Measurements from ENCODE around the gene IRF2BP1. TPM values are rescaled to one million over a fixed set of nuclear protein-coding genes. Genes with fewer than 3 reads are reported as not detected.
A peak's percentile ranks its signal among the peaks of the same experiment; 100 is the strongest.

The IRF2BP1 gene
- total RNA-seq, 2 donors from 2014 or later, result 25.0 to 25.5 TPM

DNA sequence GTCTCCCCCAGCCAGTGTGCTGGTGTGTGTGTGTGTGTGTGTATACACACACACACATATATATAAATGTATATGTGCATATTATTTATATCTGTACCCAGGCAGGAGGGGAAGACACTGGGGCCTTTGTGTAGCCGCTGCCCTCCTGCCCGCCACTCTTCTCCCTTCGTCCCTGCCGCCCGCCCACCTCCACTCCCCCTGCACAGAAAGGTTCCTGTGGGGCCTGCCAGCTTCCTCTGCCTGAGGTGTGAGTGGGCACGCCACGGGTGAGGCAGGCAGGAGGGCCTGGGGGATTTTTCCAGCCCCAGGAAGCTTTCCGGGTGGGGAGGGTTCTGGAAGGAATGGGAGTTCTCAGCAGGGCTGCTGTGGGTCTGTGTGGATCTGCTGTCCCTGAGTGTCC is 6.9 kb downstream of the IRF2BP1 start:
- Histone ChIP-seq H3K4me1 (ENCODE audit: control insufficient read depth in 1 of 2, low read depth in 2 of 2) (peaks cover 18 to 25% of the 10 kb centered on the region in 2 donors), H3K9me3 (no peaks in the 10 kb centered on the region), H3K4me3 (no peak overlapping the region), H3K27me3 (replicated peaks; ENCODE audit: insufficient read depth) (no peaks in the 10 kb centered on the region), H3K27ac (no peak overlapping the region), H3K36me3 (peaks cover 5% of the 10 kb centered on the region)
- DNase-seq (ENCODE audit: low spot score), result no peak
- TF ChIP-seq, protein P1, sequence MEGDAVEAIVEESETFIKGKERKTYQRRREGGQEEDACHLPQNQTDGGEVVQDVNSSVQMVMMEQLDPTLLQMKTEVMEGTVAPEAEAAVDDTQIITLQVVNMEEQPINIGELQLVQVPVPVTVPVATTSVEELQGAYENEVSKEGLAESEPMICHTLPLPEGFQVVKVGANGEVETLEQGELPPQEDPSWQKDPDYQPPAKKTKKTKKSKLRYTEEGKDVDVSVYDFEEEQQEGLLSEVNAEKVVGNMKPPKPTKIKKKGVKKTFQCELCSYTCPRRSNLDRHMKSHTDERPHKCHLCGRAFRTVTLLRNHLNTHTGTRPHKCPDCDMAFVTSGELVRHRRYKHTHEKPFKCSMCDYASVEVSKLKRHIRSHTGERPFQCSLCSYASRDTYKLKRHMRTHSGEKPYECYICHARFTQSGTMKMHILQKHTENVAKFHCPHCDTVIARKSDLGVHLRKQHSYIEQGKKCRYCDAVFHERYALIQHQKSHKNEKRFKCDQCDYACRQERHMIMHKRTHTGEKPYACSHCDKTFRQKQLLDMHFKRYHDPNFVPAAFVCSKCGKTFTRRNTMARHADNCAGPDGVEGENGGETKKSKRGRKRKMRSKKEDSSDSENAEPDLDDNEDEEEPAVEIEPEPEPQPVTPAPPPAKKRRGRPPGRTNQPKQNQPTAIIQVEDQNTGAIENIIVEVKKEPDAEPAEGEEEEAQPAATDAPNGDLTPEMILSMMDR (IDR thresholded peaks at IDR 0.05), result no peak
- no peak for ATAC-seq (ENCODE audit: insufficient number of reproducible peaks, low FRiP score, low read depth)

DNA sequence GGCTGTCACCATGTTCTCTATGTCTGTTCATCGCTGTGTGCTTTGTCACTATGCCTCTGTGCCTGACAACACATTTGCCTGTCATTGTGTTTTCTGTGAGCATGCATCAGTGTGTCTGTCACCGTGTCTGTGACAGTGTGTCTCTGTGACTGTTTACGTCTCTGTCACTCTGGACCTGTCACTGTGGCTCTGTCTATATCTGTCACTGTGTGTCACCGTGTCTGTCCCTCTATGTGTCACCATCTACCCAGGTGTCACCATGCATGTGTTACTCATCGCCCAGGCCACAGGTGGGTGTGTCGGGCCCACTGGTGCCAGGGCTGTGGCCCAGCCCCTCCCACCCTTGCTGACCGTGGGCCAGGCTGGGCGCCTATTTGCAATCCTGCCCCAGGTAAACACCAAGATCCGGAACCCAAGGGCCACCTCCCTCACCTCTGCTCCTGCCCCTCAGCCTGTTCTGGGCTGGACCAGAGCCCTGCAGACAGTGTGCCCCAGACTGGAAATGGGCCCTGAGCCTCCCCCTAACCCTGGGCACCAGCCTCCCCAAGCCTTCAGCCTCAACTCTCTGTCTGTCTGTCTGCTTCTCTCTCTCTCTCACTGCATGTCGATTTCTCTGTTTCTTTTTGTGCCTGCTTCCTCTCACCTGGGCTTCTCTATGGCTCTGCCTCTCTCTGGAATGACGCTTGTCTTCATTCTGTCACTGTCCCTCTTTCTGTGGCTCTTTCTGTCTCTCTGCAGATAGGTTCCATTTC is 7.7 kb downstream of the IRF2BP1 start:
- TF ChIP-seq, protein P1 (IDR thresholded peaks at IDR 0.05), result no peak
- Histone ChIP-seq H3K4me1 (ENCODE audit: control insufficient read depth in 1 of 2, low read depth in 2 of 2) (peaks cover 12 to 18% of the 10 kb centered on the region in 2 donors), H3K27me3 (replicated peaks; ENCODE audit: insufficient read depth) (no peaks in the 10 kb centered on the region), H3K36me3 (no peaks in the 10 kb centered on the region), H3K9me3 (no peaks in the 10 kb centered on the region), H3K27ac (no peak overlapping the region), H3K4me3 (no peak overlapping the region)
- no peak for ATAC-seq (ENCODE audit: insufficient number of reproducible peaks, low FRiP score, low read depth)
- no peak for DNase-seq (ENCODE audit: low spot score)

DNA sequence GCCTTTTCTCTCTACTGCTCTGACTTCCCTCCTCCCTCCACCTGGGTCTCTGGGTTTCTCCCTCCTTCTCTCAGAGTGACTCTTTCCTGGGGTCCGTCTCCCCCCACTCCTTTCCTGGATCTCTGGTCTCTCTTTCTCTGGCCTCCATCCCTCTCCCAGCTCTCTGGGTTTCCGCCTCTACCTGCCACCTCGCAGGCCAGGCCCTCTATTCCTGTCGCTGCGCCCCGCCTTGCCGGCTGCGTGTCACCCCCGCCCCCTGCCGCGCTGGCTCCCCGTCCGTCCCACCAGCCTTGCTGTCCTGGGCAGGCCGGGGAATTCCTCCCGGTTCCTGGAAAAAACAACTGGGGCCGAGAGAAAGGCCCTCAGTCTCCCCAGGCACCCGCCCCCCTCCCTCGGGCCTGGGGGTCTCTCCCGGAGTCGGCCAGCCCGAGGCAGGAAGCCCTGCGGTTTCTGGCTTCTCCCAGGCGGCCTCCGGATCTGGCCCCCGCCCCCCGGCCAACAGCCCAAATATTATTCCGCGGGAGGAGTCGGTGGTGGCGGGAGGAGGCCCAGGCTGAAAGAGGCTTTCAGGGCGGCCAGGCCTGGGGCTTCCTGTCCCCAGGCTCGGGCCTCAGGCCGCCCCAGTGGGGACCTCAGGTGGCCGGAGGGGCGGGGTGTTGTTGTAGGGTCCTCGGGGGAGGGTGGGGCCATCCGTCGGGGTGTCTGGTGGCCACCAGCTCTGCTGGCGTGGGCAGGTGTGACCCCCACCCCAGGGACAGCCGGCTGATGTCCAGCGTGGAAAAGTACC is 9.3 kb downstream of the IRF2BP1 start:
- peaks cover 5 to 9% of the 10 kb centered on the region in 2 donors for H3K4me1 ChIP-seq (ENCODE audit: control insufficient read depth in 1 of 2, low read depth in 2 of 2)
- DNase-seq (ENCODE audit: low spot score) (no peak), ATAC-seq (ENCODE audit: insufficient number of reproducible peaks, low FRiP score, low read depth) (no peak)
- TF ChIP-seq, protein P1 (IDR thresholded peaks at IDR 0.05), result no peak
- no peaks in the 10 kb centered on the region for H3K27me3 ChIP-seq (replicated peaks; ENCODE audit: insufficient read depth)
- H3K36me3 ChIP-seq, result no peaks in the 10 kb centered on the region
- H3K27ac ChIP-seq, result no peak overlapping the region
- no peaks in the 10 kb centered on the region for H3K9me3 ChIP-seq
- H3K4me3 ChIP-seq, result peak overlapping the region; percentile 29

DNA sequence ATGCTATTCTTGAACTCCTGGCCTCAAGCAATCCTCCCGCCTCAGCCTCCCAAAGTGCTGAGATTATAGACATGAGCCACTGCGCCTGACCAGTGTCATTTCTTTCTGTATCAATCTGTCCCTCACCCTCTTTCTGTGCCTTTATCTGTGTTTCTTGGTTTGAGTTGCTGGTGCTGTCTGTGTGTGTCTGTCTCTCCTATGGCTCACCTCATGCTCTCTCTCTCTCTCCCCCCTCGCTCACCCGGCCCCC is 9.9 kb downstream of the IRF2BP1 start:
- Histone ChIP-seq H3K9me3 (no peaks in the 10 kb centered on the region), H3K27me3 (replicated peaks; ENCODE audit: insufficient read depth) (no peaks in the 10 kb centered on the region), H3K36me3 (no peaks in the 10 kb centered on the region), H3K27ac (no peak overlapping the region), H3K4me1 (ENCODE audit: control insufficient read depth in 1 of 2, low read depth in 2 of 2) (peaks cover 5 to 9% of the 10 kb centered on the region in 2 donors), H3K4me3 (no peak overlapping the region)
- TF ChIP-seq, protein P1 (IDR thresholded peaks at IDR 0.05), result no peak
- no peak for ATAC-seq (ENCODE audit: insufficient number of reproducible peaks, low FRiP score, low read depth)
- DNase-seq (ENCODE audit: low spot score), result no peak

DNA sequence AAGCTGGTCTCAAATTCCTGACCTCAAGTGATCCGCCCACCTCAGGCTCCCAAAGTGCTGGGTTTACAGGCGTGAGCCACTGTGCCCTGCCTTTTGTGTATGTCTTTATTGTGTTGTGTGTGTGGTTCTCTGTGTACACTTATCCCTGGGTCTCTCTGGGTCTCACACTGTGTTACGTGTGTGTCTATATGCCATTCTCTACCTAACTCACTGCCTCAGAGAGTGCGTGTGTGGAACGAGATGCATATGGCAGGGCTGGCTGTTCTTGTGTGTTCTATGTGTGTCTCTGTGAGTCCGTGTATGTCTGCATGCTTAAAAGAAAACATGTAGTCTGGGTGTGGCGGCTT is 11.3 kb downstream of the IRF2BP1 start:
- Histone ChIP-seq H3K4me1 (ENCODE audit: control insufficient read depth in 1 of 2, low read depth in 2 of 2) (peaks cover 5 to 9% of the 10 kb centered on the region in 2 donors), H3K9me3 (no peaks in the 10 kb centered on the region), H3K27ac (no peak overlapping the region), H3K27me3 (replicated peaks; ENCODE audit: insufficient read depth) (no peaks in the 10 kb centered on the region), H3K36me3 (no peaks in the 10 kb centered on the region), H3K4me3 (no peak overlapping the region)
- no peak for DNase-seq (ENCODE audit: low spot score)
- ATAC-seq (ENCODE audit: insufficient number of reproducible peaks, low FRiP score, low read depth), result no peak
- TF ChIP-seq, protein P1 (IDR thresholded peaks at IDR 0.05), result no peak
